GM19452 (cell line): ENCODE data around the gene SMIM1.

Experiments
- ATAC-seq: cut with Tn5 transposase; IDR thresholded peaks from one replicate; pipeline ENCODE4 v1.9.1; 2021; ENCODE audit not compliant: unreplicated experiment

The SMIM1 gene

GRCh38 chr1:3753656-3754454 lies 18.7 kb upstream of the SMIM1 start:
- ATAC-seq: no peak

- no peak for ATAC-seq
These were observed 16.2 kb upstream of the SMIM1 start for GRCh38 chr1:3756394-3756793.

DNA sequence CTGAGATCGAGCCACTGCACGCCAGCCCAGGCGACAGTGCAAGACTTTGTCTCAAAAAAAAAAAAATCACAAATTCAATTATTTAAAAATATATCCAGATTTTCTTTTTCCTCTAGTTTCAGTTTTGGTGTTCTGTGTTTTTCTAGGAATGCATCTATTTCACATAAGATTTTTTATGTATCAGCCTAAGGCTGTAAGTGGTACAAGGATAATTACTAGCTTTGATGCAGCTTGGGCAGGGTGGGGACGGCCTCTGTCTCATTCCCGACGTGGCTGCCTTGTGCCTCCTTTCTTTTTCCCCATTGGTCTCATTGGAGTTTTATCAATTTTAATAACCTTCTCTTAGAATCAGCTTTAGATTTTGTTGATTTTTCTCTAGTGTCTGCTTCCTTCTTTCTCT lies 13.4 kb upstream of the SMIM1 start:
- no peak for ATAC-seq

GRCh38 chr1:3759796-3760195 lies 12.8 kb upstream of the SMIM1 start:
- ATAC-seq: no peak

- no peak for ATAC-seq
These were observed 11.1 kb upstream of the SMIM1 start for GRCh38 chr1:3761296-3762010.

GRCh38 chr1:3762151-3762872 lies 10.2 kb upstream of the SMIM1 start:
- no peak for ATAC-seq

DNA sequence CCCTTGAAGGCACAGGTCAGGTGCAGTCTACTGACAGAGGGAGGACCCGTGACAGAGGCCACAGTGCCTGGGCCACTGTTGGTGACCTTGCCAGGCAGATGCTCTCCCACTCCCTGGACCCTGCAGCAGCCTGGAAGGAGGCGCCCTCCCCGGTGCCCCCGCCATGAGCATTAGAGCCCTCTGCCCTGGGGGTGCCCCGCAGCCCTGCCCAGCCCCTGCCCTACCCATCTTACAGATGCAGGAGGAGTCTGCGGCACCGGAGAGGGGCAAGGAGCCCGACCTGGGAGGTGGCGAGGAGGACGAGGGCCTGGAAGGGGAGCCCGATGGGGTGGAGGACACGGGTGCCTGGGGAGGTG lies 9.7 kb upstream of the SMIM1 start:
- no peak for ATAC-seq

DNA sequence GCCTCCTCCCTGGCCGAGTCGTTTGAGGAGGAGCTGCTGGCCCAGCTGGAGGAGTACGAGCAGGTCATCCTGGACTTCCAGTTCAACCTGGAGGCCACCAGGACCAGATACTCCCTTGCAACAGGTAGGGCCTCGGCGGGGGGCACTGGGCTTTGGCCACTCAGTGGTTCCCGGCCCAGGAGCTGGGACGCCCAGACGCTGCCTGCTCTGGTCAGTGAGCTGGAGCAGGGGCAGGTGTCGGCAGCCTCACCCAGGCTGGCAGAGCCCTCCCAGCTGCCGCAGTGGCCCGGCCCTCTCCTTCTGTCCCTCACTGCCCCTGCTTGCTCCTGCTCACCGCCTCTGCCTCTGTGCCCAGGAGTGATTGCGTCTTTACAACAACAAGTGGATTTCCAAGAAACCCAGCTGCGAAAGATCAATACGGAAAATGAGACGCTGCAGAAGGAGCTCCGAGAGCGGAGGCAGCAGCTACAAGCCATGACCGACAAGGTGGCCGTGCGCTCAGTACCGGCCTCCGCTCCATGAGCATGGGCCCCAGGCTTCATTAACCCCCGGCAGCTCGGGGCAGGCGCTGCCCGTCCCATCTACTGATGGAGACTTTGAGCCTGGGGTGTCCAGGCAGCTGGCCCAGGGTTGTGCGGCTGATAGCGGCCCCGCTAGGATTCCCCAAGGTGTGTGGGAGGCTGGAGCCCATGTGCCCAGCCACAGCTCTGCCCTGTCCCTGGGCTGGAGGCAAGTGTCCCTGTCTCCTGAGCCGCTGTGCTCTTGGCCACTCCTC lies 9.0 kb upstream of the SMIM1 start:
- no peak for ATAC-seq

DNA sequence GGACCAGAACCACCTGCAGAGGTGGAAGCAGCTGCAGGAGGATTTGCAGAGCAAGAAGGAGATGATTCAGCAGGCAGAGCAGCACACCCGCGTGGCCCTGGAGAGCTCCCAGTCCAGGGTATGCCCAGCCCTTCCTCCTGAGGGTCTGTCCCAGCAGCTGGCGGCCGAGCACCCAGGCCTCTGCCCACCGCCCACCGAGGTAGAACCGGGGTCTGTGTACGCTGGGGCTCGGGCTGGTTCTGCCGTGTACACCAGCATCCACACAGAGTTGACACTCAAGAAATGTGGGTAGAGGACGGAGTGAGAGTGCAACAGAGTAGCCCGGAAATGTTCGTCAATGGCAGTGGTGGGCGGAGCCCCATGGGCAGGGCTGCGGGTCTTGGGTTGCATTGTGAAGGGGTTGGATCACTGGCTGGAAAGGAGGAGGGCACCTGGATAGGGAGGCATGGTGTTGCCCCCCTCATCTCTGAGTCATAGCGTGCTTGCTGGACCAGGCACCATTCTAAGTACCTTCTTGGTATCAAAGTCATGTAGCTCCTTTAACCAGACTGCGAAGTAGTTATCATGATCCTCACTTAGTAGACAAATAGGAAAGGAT lies 5.1 kb upstream of the SMIM1 start:
- no peak for ATAC-seq

DNA sequence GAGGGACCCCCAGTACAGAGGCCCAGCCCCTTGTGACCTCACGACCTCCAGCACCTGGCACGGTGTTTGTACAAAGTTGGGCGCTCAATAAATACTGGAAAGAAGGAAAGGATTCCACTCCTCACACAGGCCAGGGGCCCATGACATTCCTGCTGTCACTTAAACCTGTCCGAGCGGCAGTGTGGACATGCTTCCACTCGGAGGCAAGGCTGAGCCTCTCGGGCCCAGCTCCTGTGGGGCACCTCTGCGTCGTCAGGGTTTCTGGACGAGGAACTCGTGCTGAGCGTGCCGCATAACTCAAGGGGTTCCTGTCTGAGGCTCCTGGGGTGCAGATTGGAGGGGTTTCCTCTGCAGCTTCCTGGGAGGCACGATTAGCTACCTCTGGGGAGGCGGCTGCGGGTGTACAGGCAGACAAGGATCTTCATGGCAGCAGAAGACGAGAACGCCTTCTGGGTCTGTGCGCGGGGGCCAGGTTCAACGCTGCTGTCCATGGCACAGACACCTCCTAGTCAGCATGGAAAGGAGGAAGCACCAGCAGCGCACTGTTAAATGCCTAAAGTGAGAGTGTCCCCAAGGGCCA lies 3.6 kb upstream of the SMIM1 start:
- ATAC-seq: no peak

- no peak for ATAC-seq
These were observed 2.3 kb upstream of the SMIM1 start for GRCh38 chr1:3770047-3770765.

- no peak for ATAC-seq
These were observed 1.2 kb upstream of the SMIM1 start for GRCh38 chr1:3771108-3772026.

DNA sequence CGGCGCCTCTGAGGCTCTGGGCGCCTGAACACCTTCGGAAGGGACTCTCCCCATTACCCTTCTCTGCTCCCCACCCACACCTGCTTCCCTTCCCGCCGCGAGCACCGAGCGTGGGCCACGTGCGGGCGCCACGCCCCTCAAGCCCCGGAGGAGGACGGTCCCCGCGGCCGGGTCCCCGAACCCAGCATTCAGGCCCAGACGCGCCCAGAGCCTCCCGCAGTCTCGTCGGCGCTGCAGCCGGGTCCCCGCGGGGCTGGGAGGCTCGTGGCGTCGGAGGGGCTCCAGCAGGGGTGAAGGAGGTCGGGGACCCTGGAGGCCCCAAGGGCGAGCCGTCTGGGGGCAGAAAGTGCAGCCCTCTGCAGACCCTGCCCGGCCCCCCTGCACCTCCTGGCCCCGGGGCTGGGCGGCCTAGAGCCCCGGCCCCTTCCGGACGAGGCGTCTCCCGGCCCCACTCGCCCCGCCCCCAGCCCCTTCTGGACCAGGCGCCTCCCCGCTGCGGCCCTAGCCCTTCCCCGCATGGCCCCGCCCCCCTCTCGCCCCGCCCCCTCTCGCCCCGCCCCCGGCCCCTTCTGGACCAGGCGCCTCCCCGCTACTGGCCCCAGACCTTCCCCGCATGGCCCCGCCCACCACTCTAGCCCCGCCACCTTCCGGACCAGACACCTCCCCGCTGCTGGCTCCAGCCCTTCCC lies 378 bp upstream of the SMIM1 start:
- peak; percentile 72 for ATAC-seq

- no peak for ATAC-seq
These were observed 1.2 kb downstream of the SMIM1 start for GRCh38 chr1:3773572-3774275.

- no peak for ATAC-seq
These were observed 1.9 kb downstream of the SMIM1 start for GRCh38 chr1:3774276-3774945.

DNA sequence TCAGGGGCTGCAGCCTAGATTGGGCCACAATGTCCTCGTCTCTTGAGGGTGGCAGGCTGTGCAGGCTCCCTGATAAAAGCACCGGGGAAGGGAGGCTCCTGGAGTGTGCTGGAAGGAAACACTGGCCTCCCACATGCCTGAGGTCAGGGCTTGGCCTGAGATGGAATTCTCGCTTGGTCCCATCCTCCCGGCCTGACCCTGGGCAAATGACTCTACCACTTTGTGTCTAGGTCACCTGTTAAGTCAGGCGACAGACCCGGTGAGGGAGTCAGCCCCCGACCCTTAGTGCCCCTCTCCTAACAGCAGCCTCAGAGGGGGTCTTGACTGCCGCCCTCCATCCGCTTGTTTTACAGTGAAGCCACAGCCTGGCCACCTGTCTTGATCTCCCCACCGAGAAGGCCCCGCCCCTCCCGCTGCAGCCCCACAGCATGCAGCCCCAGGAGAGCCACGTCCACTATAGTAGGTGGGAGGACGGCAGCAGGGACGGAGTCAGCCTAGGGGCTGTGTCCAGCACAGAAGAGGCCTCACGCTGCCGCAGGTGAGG lies 2.5 kb downstream of the SMIM1 start:
- no peak for ATAC-seq
